NCI-H2029 treated with DMSO at 0.1 percent for 48 hours (cell line): ENCODE data around the gene LRRC19.
A peak's percentile ranks its signal among the peaks of the same experiment; 100 is the strongest.

Source experiments
- DNase-seq: peaks from one replicate; lab custom pipeline; 2025; lab: John Stamatoyannopoulos, UW

LRRC19 gene

DNA sequence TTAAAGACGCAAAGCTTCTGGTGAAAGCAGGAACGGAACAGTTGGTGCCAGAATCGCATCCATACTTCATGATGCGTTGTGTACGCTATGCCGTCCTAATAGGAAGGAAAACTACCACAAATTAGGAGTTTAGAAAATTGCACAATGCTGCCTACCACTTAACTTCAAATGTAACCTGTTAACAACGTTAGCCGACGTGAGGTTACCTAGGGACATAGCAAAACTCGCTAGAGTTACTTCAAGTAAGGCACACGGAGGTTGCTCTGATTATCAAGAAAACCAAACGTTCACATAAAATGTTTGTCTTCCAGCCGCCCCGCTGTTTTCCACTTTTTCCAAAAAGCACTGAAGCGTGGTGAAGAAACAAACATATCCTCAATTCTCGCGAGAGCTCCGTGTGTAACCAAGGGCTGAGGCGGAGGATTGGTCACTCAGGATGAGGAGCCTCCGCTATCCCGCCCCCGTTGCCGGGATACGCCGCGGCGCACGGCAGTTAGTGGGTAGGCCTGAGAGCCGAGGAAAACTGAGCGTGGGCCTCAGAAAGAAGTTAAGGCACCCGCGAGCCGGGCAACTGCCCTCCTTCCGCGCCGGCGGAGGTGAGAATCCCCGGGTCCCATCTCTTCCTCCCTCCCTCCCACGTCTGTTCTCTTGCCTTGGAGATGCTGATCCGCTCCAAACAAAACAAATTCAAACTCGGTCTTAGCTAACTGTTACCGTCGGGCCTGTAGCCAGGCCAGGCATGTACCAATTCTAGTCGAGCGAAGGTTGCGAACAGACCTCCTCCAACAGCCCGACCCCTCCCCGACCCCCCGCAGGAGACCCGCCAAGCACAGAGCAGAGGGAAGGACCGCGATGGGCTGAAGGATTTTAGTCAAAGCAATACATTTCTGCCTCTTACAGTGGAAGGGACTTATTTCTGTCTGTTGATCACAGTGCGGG lies 49.3 kb downstream of the LRRC19 start, which contains the start of gene IFT74:
Gene IFT74 (plus strand): TSS at position 492 of the 939 bp plus-strand sequence. CDS start 5,556 bp downstream, outside the sequence.
- DNase-seq: peak; percentile 97

GRCh38 chr9:26955222-26955903 lies 50.1 kb downstream of the LRRC19 start:
- no peak for DNase-seq

GRCh38 chr9:26954050-26954508 lies 51.4 kb downstream of the LRRC19 start:
- DNase-seq: no peak

DNA sequence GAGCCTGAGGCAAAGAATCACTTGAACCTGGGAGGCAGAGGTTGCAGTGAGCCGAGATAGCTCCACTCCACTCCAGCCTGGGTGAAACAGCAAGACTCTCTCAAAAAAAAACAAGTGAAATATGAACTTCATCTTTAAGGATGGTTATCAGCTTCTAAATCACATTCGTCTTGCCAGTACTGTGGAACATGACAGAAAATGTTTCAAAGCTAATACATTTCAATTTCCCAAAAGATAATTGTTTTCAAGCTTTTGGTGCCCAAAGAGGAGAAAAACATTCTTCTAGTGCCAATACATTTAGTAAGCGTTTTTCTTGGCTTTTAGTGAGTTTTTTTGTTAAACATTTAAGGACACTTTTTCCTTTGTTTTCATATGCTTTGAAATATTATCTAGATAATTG lies 53.7 kb downstream of the LRRC19 start:
- DNase-seq: no peak

GRCh38 chr9:26950521-26950920 lies 55.0 kb downstream of the LRRC19 start:
- no peak for DNase-seq

DNA sequence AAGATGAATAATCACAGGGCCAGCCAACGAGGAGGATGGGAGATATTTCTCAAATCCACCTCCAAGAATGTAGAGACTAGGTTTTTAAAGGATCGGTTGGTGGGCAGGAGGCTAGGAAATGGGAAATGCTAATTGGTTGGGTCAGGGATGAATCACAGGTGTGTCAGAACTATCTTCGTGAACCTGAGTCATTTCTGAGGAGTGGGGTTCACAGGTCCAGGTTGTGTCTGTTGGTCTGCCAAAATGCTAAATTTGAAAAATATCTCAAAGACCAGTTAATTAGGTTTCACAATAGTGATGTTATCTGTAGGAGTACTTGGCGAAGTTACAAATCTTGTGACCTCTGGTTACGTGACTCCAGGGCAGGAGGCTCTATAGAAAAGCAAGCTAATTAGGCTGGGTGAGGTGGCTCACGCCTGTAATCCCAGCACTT lies 55.8 kb downstream of the LRRC19 start:
- no peak for DNase-seq

DNA sequence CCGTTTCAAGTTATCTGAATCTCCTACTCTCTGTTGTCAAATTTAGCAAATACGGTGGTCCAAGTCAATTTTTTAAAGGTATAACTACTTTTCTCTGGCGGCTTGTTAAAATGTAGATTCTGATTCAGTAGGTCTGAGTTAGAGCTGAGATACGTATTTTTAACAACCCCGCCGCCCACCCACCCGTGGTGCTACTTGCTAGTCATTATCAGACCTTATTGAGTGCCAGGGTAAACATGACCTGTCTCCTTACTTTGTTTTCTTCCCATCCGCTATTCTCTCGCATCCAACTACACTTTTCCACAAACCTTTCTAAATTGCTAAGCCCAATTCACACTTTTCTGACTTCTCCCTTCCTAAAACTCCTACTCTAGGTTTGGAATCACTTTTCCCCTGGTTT lies 57.7 kb downstream of the LRRC19 start:
- DNase-seq: no peak

DNA sequence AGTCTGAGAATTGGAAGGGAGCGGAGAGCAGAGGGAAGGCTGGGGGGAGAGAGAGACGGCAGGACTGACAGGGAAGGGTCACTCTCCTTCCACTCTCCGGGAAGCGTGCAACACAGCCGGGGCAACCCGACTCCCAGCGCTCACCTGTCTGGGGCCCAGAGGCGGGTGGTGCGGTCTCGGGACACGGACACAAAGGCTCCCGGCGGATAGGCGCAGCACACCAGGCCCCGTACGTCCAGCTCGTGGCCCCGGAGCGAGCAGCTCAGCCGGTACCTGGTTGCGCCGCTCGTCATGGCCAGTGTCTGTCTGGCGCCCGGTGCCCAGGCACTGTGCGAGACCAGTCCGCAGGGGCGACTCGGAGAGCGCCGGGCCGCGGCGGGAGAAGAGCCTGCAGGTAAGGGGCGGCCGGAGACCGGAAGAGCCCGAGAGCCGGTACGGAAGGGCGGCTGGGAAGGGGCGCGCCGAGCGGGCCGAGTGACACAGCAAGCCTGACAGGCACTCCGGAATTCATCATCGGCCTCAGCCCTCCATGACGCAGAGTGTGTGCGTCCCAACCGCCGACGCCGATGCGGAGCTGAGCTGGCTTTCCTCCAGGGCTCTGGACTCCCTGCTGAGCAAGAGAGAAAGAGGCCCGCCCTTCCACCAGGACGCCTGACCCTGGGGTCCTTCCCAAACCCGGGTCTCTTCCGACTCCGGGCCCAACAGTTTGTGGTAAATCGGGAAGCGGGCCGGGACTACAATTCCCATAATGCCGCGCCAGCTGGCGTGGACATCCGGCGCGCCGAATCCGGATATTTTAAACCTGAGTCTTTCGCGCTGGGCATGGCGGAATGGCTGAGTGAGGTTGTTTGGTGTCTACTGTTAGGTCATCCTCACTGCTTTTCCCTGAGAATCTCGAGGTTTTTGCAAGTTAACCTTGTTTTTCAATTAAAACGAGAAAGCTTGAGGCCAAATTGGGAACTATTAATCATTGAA lies 58.4 kb downstream of the LRRC19 start, which contains the start of gene PLAA:
Gene PLAA (minus strand): TSS at position 490 of the 975 bp plus-strand sequence. CDS start 197 bp downstream, at position 293.
- peak; percentile 90 for DNase-seq

- DNase-seq: no peak
Measured at GRCh38 chr9:26945591-26945990, 59.9 kb downstream of the LRRC19 start.
